Gastrocnemius medialis (tissue), 4 donors: Measurements from ENCODE around the gene RNF121. TPM values are rescaled to one million over a fixed set of nuclear protein-coding genes. Genes with fewer than 3 reads are reported as not detected.
A peak's percentile ranks its signal among the peaks of the same experiment; 100 is the strongest.

Source experiments
- ATAC-seq, 2 donors: fragments of 150-250 bp; one replicate each; pipeline ENCODE4 v1.9.1; 2016
- DNase-seq, 2 donors: peaks; one replicate each; pipeline ENCODE4 v3.0.0-alpha.2; 2019
- H3K27ac ChIP-seq, 4 donors: fragments of 200-600 bp; sonication (generic); 1 replicate in 1 of 4; 2 replicates in 3 of 4; pipeline ENCODE4 v1.5.1; 2016 to 2018; ENCODE audit warnings: mild to moderate bottlenecking in 2 of 4, moderate library complexity in 1 of 4
- H3K27me3 ChIP-seq, 3 donors: fragments of 200-600 bp; sonication (generic) in 2 of 3; 1 replicate in 1 of 3; 2 replicates in 2 of 3; pipeline versions ENCODE4 v1.5.1 to v1.6.0; 2016 to 2019; ENCODE audit warnings: mild to moderate bottlenecking in 1 of 3, moderate library complexity in 1 of 3
- H3K36me3 ChIP-seq, 2 donors: fragments of 200-600 bp; sonication (generic) in 1 of 2; one replicate each; pipeline ENCODE4 v1.5.1; 2017 to 2018
- H3K4me1 ChIP-seq, 2 donors: fragments of 200-600 bp; sonication (generic) in 1 of 2; one replicate each; pipeline ENCODE4 v1.5.1; 2016 to 2017; ENCODE audit warnings: mild to moderate bottlenecking in 2 of 2
- H3K4me3 ChIP-seq, 4 donors: fragments of 200-600 bp; sonication (generic) in 3 of 4; 1 replicate in 1 of 4; 2 replicates in 3 of 4; pipeline ENCODE4 v1.5.1; 2016 to 2019; ENCODE audit warnings: mild to moderate bottlenecking in 2 of 4
- H3K9me3 ChIP-seq, 3 donors: fragments of 200-600 bp; sonication (generic) in 2 of 3; 1 replicate in 1 of 3; 2 replicates in 2 of 3; pipeline ENCODE4 v1.5.1; 2016 to 2019
- CTCF ChIP-seq, 5 experiments: fragments of 450-650 bp in 3 of 5; fragments of 200-600 bp in 2 of 5; sonication (generic) in 2 of 5; IDR thresholded peaks in 4 of 5; conservative IDR thresholded peaks in 1 of 5; 1 replicate in 4 of 5; 2 replicates in 1 of 5; pipeline ENCODE4 v1.5.1; 2016 to 2019; ENCODE audit warnings: antibody characterized with exemption in 5 of 5, mild to moderate bottlenecking in 3 of 5, moderate library complexity in 3 of 5
- POLR2A ChIP-seq, 2 donors: fragments of 450-650 bp; IDR thresholded peaks; one replicate each; pipeline ENCODE4 v1.6.1; 2017; ENCODE audit warnings: antibody characterized with exemption in 2 of 2, mild to moderate bottlenecking in 2 of 2, moderate library complexity in 2 of 2
- in situ Hi-C, 4 donors: fragments of 200-750 bp; cut with MboI; loops; one replicate each; pipeline versions ENCODE4 v1.15.0 to v1.8.0; 2017; ENCODE audit warnings: low sequenced_read_pairs in 4 of 4
- intact Hi-C: fragments of 100-400 bp; cut with DNase I; formaldehyde crosslinking; loops from one replicate; pipeline ENCODE4 v1.15.1; 2023; ENCODE audit warnings: low total_unique reads
- total RNA-seq, 4 donors: library from RNA; depleted of rRNA; stranded (reverse); fragments of >200 nt; gene quantifications; one replicate each; pipeline versions ENCODE4 v1.1.0 to v1.2.3, GENCODE V29; 2016

The RNF121 gene
- total RNA-seq, 4 donors from 2014 or later: 25.0 to 35.5 (median 26.7) TPM

DNA sequence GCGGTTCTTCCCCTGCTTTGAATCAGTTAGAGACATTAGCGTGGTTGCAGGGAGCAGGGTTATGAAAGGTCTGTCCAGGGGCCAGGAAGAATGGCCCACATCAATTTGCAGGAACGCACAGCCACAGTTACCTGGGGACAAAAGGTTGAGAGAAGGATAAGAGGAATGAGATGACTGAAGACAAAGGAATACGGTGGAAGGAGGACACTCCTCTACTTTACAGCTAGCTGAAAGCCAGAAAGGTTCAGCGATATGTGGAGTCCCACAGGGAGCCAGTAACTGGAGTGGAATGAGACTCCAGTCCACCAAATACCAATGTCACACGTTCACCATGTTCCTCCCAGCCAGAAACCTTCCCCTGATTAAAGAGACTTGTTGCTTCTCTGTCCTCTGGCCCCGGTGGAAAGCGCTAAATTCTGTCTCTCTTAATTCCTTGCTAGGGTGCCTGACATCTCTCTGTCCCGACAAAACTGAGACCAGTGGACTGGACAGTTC lies 11.2 kb upstream of the RNF121 start:
- no peaks in the 10 kb centered on the region for H3K27me3 ChIP-seq
- peaks cover 0 to 38% of the 10 kb centered on the region in 2 donors for H3K36me3 ChIP-seq
- DNase-seq: no peak
- intact Hi-C loops: no loop called here
- no peak for ATAC-seq
- no peaks in the 10 kb centered on the region for H3K4me1 ChIP-seq
- H3K9me3 ChIP-seq: no peaks in the 10 kb centered on the region
- no peak for TF ChIP-seq CTCF (IDR thresholded peaks at IDR 0.05 in 4 of 5, conservative IDR thresholded peaks at IDR 0.05 in 1 of 5)
- no peak for TF ChIP-seq POLR2A (IDR thresholded peaks at IDR 0.05)
- no peak overlapping the region for H3K27ac ChIP-seq
- H3K4me3 ChIP-seq: no peak overlapping the region
- in situ Hi-C loops: no loop called here

- Histone ChIP-seq H3K9me3 (no peaks in the 10 kb centered on the region), H3K4me1 (peaks cover 42% of the 10 kb centered on the region in 2 donors), H3K36me3 (no peaks in the 10 kb centered on the region), H3K27ac (peak within 1 kb of the TSS; percentile 84 to 93 (median 90)), H3K4me3 (peak within 1 kb of the TSS; percentile 82 to 98 (median 90)), H3K27me3 (no peaks in the 10 kb centered on the region)
- in situ Hi-C loops (no loop called here), intact Hi-C loops (loop anchor here (1.0 to 2.0 kb wide), 4 partner anchors 152 to 295 kb away; partner anchors contain the start of genes ANAPC15, LAMTOR1, LRRC51 and NUMA1)
- DNase-seq (peak; percentile 41 to 69), ATAC-seq (peak; percentile 96 to 97)
- no peak for TF ChIP-seq POLR2A (IDR thresholded peaks at IDR 0.05)
- TF ChIP-seq CTCF (IDR thresholded peaks at IDR 0.05 in 4 of 5, conservative IDR thresholded peaks at IDR 0.05 in 1 of 5): no peak
Measured at GRCh38 chr11:71927820-71928736, 768 bp upstream of the RNF121 start, which contains the start of gene XNDC1N. Gene XNDC1N, minus strand, starts transcription at chr11:71928594. Its CDS starts 5,241 bp downstream, at chr11:71923353.

- DNase-seq: no peak
- no peaks in the 10 kb centered on the region for H3K36me3 ChIP-seq
- H3K9me3 ChIP-seq: no peaks in the 10 kb centered on the region
- peak overlapping the region; percentile 82 to 98 (median 90) for H3K4me3 ChIP-seq
- peak overlapping the region; percentile 84 to 93 (median 90) for H3K27ac ChIP-seq
- peaks cover 51 to 53% of the 10 kb centered on the region in 2 donors for H3K4me1 ChIP-seq
- TF ChIP-seq CTCF (IDR thresholded peaks at IDR 0.05 in 4 of 5, conservative IDR thresholded peaks at IDR 0.05 in 1 of 5): no peak
- TF ChIP-seq POLR2A (IDR thresholded peaks at IDR 0.05): no peak
- no peak for ATAC-seq
- in situ Hi-C loops (no loop called here), intact Hi-C loops (loop anchor here (2.0 kb wide), 2 partner anchors 173 to 183 kb away; partner anchors contain the start of genes ANAPC15 and LAMTOR1)
- H3K27me3 ChIP-seq: no peaks in the 10 kb centered on the region
Measured at GRCh38 chr11:71929491-71929890, 645 bp downstream of the RNF121 start.

DNA sequence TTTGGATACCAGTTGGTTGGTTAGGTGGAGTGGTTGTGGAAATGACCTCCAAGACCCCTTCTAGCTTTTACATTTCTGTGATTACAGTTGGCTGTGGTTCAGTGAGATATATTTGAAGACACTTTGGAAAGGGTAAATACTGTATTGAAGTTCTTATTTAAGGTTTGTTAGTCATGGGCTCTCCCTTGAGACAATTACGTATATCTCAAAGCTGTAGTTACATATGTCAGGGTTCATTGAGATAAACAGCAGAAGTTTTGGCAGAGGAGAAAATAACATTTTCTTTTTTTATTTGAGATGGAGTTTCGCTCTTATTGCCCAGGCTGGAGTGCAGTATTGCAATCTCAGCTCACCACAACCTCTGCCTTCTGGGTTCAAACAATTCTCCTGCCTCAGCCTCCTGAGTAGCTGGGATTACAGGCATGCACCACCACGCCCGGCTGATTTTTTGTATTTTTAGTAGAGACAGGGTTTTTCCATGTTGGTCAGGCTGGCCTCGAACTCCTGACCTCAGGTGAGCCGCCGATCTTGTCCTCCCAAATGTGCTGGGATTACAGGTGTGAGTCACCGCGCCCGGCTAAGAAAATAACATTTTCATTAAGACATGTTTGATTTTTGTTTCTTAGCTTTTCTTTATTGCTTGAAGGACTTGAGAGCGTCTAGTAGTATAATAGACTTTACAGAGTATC lies 1.9 kb downstream of the RNF121 start:
- DNase-seq: no peak
- Histone ChIP-seq H3K9me3 (no peaks in the 10 kb centered on the region), H3K27me3 (no peaks in the 10 kb centered on the region), H3K4me3 (peak overlapping the region in 1 of 4 donors; percentile 82), H3K36me3 (no peaks in the 10 kb centered on the region), H3K27ac (peak overlapping the region; percentile 15 to 93 (median 49)), H3K4me1 (peaks cover 51 to 53% of the 10 kb centered on the region in 2 donors)
- ATAC-seq: no peak
- intact Hi-C loops: no loop called here
- in situ Hi-C loops: no loop called here
- TF ChIP-seq POLR2A (IDR thresholded peaks at IDR 0.05) (no peak), CTCF (IDR thresholded peaks at IDR 0.05 in 4 of 5, conservative IDR thresholded peaks at IDR 0.05 in 1 of 5) (no peak)
